Tongue (tissue), 2 donors: Measurements from ENCODE around the gene FAT1. TPM values are rescaled to one million over a fixed set of nuclear protein-coding genes. Genes with fewer than 3 reads are reported as not detected.
"Not testable (repeated sequence)": the region's sequence is repeated elsewhere in the genome, so short reads cannot be mapped to it uniquely, and the experiment has no call there.

ENCODE experiments used
- DNase-seq: peaks from one replicate; pipeline ENCODE4 v3.0.0-alpha.2; 2015
- total RNA-seq: library from RNA; depleted of rRNA; stranded (reverse); fragments of >200 nt; gene quantifications from one replicate; pipeline ENCODE4 v1.2.3, GENCODE V29; 2014

FAT1 gene
- total RNA-seq, 1 donor from 2014 or later: 151 TPM

DNA sequence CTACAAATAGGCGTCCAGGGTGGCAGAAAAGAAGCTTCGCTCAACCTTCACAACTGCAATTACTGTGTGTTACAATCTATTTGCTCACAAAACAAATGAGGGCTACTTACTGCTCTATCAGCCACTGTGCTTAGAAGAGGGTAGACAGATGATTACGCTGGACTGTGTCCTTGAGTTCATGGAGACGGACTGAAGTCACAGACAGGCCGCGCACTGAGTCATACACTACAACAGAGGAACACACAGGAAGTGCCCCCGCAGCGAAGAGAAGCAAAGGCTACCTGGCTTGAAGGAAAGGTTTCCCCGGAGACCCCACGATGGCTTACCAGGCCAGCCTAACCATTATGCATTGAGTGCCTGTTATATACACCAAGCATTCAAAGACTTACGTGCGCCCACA, 25.6 kb downstream of the FAT1 start:
- DNase-seq: no peak

DNA sequence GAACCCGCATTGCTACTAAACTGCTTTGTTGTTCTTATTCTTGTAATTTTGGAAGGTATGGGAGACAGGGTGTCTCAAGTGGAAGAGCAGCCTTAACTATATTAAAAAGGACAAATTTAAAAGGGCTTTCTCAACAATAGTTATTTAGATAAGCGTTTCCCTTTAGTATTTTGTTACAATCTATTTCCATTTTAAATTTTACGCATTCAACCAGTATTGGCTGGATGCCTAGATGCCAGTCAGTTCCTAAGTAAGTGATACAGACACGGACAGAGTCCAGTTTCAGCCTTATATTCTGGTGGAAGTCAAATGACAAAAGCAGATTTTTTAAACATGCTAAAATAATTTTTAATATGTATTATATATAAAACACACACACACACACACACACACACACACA, 28.3 kb downstream of the FAT1 start:
- DNase-seq: no peak

DNA sequence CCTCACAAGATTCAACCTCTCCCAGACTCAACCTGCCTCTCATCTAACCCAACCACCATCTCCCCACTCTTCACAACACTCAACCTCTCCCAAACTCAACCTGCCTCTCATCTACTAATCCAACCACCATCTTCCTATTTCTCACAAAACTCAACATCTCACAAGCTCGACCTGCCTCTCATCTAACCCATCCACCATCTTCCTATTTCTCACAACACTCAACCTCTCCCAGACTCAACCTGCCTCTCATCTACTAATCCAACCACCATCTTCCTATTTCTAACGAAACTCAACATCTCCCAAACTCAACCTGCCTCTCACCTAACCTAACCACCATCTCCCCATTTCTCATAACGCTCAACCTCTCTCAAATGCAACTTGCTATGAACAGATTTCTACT, 29.8 kb downstream of the FAT1 start:
- DNase-seq: no peak

DNA sequence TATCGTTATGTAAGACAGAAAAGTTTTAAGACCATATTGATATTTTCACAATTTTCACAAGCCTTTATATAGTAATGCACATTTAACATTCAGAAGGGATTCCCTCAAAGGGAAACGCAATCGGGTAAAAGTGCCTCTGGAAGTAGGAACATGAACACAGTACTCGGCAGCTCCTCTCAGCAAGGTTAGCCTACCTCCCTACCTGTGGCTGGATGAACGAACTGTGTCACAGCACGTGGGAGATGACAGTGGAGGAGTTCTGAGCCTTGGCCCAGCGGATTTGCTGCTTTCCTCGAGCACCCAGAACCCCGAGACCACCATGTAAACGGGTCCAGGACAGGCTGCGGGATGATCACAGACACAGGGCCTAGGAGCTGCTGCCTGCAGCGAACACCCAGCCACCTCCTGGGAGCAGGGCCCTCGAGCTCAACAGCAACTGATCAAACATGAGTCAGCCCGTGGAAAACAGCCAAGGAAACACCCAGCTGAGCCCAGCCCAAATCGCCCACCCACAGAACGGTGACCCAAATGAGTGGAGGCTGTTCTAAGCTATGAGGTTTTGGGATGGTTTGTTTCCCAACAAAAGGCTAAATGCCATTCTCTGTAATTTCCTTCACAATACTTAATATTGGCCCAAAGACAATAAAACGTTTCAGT, 30.4 kb downstream of the FAT1 start:
- no peak for DNase-seq

DNA sequence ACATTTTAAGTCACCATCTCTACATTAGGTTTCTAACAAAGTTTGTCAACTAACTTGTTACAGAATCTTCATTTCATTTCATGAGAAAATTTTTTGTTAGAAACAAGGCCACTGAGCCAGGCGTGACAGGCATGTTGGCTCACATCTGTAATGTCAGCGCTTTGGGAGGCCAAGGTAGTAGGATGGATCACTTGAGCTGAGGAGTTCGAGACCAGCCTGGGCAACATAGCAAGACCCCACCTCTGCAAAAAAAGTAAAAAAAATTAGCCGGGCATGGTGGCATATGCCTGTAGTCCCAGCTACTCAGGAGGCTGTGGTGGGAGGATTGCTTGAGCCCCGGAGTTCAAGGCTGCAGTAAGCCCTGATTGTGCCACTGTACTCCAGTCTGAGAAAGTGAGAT, 32.3 kb downstream of the FAT1 start:
- no peak for DNase-seq

DNA sequence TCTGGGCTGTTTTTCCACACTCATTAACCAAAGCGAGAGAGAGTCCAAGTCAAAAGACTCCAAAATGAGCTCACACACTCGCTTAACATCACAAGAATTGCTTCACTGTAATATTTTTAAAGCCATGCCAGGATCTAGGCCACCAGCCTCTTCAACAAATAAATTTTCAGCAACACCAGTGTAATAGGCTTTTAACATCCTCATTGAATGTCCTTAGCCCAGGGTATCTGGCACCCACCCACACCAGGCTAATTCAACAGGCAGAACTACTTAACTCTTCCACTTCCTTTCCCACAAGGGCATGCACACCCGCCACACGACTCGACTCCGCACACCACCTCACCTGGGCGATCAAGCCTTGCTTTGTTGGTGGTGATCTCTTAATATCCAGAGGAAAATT, 34.2 kb downstream of the FAT1 start:
- DNase-seq: no peak

DNA sequence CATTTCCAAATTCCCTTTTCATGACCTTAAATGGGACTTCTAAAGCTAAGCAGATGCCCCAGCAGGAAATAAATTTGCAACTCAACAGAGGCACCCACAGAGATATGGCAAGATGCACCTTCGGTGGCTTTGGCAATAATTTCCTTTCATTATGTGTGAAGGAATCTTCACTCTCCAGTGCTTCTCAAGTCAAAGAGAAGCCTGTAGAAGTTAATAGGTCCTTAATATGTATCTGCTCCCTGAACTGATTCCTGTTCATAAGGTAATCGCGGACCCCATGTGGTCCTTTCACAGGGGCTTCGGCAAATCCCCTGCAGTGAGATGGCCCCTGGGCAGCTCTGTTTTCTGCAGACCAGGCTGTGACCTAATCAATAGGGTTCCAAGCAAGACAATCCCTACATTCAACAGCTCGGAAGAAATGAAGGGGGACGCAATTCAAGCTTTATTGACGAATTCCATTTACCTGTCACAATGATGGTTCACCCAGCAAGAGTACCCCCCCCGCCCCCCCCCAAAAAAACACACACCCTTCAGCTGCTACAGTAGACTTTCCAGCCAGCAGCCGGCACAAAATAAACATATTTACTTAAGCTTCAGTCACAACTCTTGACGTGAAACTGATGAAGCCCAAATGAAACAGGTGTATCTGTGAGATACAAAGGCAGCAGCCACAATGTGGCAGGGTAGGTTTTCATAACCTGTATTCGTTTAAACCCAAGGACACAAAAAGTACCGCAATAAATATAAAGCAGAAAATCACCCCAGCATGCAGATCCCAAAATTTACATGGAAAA, 35.3 kb downstream of the FAT1 start:
- DNase-seq: no peak

DNA sequence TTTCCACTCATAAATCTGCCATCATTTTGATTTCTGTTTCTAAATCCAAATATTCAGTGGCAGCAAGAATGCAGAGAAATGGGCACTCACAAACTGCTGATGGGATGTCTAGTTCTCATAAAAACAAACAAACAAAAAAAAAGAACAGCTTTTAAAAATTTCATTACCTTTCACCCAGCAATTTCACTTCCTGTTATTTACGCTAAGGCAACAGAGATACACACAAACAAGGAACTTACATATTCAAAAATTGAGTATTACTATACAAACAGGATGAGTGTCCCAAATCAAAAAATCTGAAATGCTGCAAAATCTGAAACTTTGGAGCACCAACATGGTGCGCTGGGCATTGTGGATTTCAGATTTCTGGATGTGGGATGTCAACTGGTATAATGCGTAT, 36.4 kb downstream of the FAT1 start:
- no peak for DNase-seq

DNA sequence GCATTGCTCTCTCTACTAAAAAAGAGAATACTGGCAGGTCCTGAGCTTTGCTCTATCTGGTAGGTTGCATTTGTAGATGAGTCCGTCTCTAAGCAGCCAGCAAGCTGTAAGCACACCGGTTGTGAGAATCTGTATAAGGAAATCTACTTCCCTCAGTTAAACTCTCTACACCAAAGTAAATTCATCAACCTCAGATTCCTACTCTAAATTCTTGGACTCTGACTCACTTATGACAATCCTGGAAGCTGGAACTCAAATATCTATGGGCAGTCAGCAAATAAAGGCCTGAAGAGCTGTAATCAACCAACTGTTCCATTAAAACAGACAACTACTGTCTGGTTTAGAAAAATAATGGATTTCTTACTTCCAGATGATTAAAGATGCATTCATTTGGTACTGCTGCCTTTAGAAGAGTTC, 37.9 kb downstream of the FAT1 start:
- DNase-seq: no peak

DNA sequence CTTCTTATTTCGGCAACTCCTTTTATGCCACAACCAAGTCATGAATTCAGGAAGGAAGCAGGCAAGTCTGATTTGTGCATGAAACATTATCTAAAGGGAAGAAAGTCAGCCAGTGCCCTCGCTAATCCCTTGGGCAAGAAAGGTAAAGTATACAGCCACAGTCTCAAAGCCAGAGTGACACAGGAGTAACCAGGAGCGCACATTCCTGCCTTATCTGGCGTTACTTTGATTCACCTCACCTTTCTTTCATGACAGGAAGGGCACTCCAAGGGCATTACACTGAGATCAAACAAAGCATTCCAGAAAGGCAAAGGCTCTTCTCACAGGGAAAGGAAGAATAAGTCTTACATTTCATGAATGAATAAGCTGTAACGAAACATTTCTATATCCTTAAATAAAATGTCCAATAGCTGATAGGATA, 38.8 kb downstream of the FAT1 start:
- DNase-seq: no peak

DNA sequence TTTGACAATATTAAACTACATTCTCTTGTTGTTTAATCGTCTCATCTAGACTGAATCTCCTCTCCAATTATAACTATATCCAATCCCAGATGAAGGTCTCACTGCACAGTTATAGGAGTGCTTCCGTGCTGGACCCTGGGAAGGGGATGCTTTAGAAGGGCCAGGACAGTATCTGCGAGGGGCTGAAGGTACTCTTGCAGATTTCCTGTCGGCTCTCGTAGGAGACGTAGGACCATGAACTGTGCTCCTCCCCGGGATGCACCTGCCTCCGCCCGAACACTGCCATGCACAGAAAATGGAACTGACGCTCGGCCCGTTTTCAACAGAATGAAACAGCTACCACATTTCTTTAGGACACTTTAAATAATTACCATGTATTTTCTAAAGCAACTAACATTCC, 39.4 kb downstream of the FAT1 start:
- no peak for DNase-seq

DNA sequence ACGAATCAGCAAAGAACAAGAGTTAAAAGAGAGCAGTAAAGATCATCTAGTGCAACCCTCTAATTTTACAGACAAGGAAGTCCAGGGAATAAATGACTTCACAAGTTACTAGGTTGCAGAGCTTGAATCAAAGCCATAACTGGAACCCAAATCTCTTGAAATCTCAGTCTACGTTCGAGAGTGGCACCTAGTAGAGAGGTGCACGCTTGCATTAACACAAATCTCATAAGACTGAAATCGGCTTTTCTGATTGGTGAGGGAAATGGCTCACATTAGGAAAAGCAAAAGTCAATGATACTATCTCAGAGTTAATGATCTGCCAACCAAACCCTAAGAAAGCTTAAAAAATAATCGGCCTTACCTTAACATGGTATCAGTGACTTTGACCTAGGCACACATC, 43.0 kb downstream of the FAT1 start:
- no peak for DNase-seq

DNA sequence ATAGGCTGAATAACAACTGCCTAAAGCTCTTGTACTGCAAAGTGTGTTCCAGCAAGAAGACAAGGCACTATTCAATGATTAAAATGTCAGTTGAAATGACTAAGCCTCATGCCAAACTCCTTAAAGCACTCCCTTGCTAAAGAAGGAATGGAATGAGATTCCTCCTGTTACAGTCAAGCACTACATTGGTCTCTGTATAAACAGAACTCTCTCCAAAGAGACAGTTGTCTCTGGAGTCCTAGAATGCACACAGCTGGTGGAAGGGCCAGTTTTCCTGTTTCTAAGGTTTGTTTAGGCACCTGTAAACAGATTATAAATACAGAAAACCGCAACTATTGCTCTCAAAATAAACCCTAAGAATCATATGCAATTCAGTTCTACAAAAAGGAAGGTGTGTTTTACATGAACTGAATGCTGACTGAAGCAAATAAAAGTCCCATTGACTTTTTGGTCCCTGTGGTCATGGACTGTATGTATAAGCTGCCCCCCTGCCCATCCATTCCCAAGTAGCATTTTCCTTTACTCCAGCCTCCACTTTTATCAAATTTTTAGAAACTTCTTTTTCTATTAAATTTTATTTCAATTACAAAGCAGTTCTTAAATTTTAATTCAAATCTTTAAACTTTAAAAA, 47.0 kb downstream of the FAT1 start:
- peak; percentile 81 for DNase-seq

DNA sequence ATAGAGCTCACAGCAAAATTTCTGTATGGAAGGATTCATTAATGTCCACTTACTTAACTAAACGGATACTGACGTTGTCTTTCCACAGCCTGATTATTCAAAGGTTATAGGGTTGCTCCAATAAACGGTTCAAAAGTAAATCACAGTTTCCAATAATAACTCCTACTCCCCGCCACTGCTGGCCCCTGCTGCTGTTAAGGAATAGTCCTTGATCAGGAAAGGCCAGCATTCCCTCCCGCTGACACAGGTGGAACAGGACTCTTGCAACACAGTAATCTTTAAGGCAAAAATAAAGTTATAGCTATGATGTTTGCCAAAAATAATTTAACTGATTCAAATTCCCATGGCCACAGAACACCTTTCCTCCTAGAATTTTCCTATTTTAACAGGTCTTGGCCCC, 53.9 kb downstream of the FAT1 start:
- DNase-seq: no peak

DNA sequence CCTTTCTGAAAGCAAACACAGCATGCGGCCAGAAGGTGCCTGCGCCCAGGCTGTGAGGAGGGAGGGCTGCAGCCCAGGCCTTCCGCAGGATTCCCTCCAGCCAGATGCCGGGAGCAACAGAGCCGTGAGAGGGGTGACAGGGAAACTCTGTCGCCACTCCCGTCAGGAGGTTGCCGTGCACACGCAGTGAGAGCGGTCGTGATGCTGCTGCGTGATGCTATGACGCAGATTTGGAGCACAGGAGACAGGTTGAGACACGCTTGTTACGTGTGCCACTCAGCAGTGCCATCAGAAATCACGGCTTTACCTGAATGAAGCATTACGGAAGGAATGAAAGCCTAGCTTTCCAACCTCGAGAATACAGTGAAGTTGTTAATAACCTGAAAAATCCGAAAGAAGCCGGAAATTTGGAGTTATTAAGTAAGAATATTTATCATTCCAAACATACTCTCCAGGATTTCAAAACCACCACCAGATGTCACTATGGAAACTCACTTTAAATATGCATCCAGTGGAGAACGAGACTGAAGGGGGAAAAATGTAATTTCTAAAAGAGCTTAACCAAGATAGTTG, 54.4 kb downstream of the FAT1 start:
- DNase-seq: peak; percentile 80

DNA sequence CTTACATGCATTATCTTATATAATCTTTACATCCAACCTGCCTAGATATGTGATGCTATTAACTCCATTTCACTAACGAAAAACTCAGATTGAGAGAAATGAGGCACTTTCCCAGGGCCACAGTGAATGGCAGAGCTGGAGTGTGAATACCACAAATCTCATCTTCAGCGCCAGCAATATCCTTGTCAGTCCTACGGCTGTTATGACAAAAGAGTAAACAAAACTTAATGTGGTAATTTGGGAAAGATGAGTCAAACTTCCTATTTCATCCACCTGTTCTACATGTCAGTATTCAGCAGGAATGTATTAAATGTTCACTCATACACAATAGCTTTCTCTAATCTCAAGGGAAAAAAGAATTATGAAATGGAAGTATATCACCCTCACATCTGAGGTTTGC, 56.9 kb downstream of the FAT1 start:
- no peak for DNase-seq

DNA sequence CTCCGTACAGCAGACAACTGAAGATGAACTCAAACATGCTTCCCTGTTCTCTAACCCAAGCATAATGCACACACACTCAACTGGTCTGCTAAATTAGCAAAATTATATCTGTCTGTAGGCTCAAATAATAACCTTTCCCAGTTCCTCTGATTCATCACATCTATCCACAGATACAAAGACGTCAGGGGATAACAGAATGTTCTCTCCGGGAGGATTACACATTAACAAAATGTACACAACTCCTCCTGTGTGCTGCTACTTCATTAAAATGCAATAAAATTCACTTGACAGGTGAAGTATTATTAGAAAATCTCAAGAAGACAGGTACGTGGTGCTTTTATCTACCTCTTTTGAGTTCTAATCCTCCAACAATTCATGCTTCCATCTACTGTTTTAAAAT, 57.4 kb downstream of the FAT1 start:
- DNase-seq: no peak

DNA sequence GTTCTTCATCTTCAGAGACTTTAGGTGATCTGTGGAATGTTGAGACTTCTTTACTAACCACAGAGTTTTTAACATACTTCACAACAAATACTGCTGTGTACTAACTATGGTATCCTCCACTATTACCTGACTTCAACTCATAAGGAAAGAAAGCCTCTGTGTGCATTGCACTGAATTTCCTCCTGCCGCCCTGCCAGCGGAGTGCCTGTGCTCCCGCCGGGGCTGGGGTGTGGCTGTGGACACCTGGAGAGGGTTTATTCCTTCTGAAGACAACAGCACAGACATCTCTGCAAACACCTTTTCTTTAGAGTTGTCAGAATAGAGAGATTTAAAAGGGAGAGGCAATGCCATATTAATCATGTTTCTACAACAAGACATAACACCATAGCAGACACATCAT, 63.3 kb downstream of the FAT1 start:
- no peak for DNase-seq

DNA sequence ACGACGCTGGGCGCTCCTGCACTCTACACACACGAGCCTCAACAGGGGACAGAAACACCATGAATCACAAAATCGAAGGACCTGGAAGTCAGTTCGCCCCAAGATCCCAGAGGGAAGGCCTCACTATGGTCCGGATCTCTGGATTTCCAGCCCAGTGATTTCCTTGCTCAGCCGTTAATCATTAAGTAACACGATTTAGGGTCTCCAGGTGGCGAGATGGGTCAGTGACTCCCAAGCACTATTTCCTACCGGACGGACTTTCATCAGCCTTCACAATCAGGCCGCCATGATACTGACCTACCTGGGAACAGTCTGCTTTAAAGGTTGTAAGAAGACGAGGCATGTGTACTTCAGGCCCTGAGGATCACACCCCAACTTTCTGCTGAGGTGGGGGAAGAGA, 63.7 kb downstream of the FAT1 start:
- DNase-seq: no peak

DNA sequence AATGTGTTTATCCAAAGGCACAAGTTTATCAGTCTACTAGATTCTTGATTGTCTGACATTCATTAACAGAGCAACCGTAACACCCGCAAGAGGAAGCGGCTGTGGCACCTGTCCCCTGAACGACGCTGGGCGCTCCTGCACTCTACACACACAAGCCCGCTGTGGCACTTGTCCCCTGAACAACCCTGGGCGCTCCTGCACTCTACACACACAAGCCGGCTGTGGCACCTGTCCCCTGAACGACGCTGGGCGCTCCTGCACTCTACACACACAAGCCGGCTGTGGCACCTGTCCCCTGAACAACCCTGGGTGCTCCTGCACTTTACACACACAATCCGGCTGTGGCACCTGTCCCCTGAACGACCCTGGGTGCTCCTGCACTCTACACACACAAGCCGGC, 64.2 kb downstream of the FAT1 start:
- DNase-seq: not testable (repeated sequence)

DNA sequence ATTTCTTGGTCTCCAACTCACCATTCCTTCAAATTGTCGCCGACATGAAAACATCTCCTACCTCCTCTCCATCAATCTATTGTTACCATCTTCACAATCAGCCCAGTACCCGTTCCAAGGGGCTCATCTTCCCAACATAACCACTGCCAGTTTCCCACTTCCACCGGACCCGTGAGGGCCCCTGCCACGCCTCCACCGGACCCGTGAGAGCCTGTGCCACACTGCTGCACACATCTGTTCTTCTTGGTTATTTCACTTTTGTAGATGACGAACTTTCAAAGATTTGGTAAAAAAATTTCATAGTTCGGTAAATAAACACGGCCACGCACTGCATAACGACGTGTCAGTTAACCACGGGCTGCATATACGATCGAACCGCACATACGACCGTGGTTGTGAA, 65.0 kb downstream of the FAT1 start:
- no peak for DNase-seq

DNA sequence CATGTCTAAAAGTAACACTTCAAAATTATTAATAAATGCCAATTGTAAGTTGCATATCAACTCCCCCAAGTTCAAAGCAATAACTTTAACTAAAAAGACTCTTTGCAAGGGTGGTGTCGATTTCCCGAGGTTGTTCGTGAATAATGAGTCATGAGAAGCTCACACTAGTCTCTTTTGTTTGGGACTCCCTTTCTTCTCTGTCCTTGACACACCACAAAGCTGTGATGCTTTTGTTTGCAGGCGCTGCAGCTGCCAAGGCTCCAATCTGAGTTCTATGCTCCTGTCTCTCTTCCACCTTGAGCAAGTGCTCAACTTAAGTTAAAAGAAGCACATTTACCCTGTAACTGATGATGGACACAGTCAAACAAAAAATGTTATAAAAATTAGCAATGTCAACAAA, 65.9 kb downstream of the FAT1 start:
- no peak for DNase-seq

DNA sequence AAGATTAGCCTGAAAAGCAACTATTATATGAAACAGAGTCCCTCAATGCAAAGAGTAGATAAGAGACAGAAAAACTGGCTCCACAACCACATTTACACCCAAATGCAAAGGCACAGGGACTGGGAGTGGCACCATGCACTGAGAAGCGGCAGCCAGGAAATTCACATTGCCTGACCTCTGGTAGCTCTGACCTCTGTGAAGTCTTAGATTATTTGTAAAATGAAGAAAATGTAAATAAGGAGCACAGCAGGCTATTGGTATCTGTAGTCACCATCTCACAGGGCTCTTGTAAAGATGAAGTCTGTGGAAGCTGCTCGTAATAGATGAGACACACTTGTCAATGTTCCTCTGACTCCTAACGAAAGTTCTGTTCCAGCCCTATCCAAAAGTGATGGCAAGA, 69.7 kb downstream of the FAT1 start:
- no peak for DNase-seq
